Retinal pigment epithelial cell (primary cell): ENCODE data around the gene SDK1.

Experiments used
- DNase-seq: peaks from one replicate; pipeline ENCODE4 v3.0.0-alpha.2; 2010; ENCODE audit warnings: low read depth
- H3K4me3 ChIP-seq: 2 replicates; pipeline ENCODE4 v1.5.1; 2011; ENCODE audit warnings: mild to moderate bottlenecking, low read length, control low read depth, moderate library complexity
- CTCF ChIP-seq: conservative IDR thresholded peaks from 2 replicates; pipeline ENCODE4 v1.5.1; 2011; ENCODE audit warnings: low read depth, low read length, control low read depth, inconsistent platforms

Gene SDK1

DNA sequence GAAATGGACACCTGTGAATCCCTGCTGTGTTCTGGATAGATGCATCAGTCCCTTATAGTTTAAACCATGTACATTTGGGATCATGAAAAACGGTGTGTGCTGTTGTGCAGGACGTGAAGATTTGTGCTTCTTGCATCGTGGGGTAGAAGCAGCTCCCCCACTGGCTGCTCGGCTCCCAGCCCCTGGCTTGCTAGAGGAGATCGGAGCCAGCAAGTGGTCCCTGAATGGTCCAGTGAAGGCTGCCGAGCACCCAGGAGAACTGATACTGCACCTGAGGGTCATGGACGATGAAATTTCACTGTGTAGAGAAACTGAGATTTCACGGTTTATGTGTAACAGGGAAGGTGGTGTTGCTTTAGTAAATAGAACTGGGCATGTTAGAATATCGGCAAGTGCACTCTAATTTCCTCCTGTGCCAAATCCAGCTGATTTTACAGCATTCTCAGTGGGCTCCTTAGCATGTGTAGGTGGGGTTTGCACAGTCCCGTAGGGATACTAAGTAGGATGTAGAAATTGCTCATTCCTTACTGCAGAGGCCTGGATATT, 726.0 kb downstream of the SDK1 start:
- H3K4me3 ChIP-seq = no peak overlapping the region
- DNase-seq = no peak
- no peak for TF ChIP-seq CTCF

GRCh38 chr7:4028221-4028620, 727.2 kb downstream of the SDK1 start:
- no peak overlapping the region for H3K4me3 ChIP-seq
- TF ChIP-seq CTCF = no peak
- DNase-seq = no peak

DNA sequence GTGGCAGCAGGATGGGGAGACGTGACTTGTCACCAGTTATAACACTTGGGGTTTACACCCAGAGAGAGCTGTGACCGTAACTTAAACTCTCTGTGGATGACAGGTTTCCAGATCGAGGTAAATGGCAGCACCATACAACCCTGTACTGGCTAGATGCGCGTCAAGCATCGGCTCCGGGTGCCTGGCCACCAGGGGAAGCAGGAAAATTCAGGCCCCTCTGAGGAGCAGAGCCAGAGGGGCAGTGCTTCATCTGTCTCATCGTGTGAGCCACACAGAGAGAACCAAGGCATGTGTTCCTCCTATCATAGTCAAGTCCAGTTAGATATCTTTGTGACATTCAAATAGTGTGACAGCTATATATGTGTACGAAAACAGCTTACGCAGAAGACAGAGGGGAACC, 728.9 kb downstream of the SDK1 start:
- no peak for DNase-seq
- H3K4me3 ChIP-seq = no peak overlapping the region
- TF ChIP-seq CTCF = no peak

DNA sequence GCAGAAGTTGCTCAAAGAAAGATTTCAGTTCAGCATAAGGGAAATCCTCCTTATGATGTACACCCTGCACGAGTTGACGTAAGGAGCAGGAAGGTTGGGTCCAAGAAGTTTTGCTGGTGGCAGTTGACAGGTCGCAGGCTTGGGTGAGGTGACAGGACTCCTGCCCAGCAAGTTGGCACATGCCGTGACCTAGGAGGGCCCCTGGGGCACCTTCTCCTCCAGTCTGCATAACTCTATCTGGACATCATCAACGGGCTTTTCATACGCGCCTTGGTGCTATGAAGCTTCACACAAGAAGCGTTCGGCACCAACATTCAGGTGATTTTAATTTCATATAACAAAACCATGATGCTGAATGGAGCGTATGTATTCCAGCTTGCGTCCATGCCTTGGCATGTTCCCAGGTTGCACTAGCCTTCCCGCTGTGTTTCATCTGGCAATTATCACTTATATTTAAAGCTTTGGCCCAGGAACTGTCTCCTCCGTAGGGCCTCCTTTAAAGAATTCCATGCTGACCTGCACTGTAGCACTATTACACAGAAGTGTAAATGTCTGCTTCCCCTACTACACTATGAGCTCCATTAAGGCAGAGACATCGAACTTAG, 729.4 kb downstream of the SDK1 start:
- H3K4me3 ChIP-seq = no peak overlapping the region
- DNase-seq = no peak
- no peak for TF ChIP-seq CTCF

DNA sequence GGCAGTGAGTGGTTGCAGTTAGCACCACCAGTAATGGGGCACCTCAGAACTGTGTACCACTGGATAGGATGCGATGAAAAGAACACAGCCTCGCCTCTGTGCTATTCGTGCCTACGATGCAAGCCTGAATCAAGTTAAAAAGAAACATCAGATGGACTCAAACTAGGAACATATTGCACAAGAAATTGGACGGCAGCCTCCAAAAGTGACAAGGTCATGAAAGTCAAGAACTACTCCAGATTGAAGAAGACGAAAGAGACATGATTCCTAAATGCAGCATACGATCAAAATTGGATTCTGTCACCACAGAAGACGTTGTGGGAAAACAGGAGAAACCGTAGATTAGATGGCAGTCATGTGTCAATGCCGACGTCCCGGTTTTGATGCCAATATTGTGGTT, 732.9 kb downstream of the SDK1 start:
- TF ChIP-seq CTCF = no peak
- DNase-seq = no peak
- no peak overlapping the region for H3K4me3 ChIP-seq

DNA sequence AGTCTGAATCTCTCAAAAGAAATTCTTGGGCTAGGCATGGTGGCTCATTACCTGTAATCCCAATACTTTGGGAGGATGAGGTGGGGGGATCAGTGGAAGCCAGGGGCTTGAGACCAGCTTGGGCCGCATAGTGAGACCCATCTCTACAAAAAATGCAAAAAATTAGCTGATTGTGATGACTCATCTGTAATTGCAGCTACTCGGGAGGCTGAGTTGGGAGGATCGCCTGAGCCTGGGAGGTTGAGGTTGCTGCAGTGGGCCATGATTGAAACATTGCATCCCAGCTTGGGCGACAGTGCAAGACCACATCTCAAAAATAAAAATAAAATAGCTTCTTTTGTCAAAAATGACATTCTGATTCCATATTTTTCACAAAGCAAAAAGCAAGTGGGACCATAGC, 736.3 kb downstream of the SDK1 start:
- H3K4me3 ChIP-seq = no peak overlapping the region
- no peak for DNase-seq
- TF ChIP-seq CTCF = no peak

- no peak for DNase-seq
- TF ChIP-seq CTCF = no peak
- H3K4me3 ChIP-seq = no peak overlapping the region
These were observed 736.8 kb downstream of the SDK1 start for GRCh38 chr7:4037877-4038276.
